C4-2B (cell line): Measurements from ENCODE around the gene APH1A.

Experiments
- H3K27ac ChIP-seq: fragments of 450-650 bp; 2 replicates; pipeline ENCODE4 v1.5.1; 2017
- ZFX ChIP-seq: fragments of 450-650 bp; IDR thresholded peaks from 2 replicates; pipeline ENCODE4 v1.6.1; 2017
- TF ChIP-seq, protein P1 (sequence below): fragments of 450-650 bp; conservative IDR thresholded peaks from 2 replicates; pipeline ENCODE4 v1.5.1; 2017; ENCODE audit warnings: mild to moderate bottlenecking

Gene APH1A

DNA sequence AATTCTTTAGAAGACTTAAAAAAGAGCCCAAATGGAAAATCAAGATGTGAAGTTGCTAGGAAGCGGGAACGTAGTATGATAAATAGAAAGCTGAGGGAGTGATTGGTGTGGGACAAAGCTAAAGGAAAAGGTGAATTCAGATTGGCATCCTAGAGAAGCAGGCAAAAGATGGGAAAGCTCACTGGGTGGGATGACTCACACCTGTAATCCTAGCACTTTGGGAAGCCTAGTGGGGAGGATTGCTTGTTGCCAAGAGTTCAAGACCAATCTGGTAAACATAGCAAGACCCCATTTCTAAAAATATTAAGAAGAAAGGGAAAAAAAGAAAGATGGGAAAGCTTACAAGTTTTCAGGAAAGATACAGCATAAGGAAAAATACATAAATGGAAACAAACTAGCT, 26.7 kb upstream of the APH1A start:
- H3K27ac ChIP-seq, result no peak overlapping the region
- TF ChIP-seq, protein P1, sequence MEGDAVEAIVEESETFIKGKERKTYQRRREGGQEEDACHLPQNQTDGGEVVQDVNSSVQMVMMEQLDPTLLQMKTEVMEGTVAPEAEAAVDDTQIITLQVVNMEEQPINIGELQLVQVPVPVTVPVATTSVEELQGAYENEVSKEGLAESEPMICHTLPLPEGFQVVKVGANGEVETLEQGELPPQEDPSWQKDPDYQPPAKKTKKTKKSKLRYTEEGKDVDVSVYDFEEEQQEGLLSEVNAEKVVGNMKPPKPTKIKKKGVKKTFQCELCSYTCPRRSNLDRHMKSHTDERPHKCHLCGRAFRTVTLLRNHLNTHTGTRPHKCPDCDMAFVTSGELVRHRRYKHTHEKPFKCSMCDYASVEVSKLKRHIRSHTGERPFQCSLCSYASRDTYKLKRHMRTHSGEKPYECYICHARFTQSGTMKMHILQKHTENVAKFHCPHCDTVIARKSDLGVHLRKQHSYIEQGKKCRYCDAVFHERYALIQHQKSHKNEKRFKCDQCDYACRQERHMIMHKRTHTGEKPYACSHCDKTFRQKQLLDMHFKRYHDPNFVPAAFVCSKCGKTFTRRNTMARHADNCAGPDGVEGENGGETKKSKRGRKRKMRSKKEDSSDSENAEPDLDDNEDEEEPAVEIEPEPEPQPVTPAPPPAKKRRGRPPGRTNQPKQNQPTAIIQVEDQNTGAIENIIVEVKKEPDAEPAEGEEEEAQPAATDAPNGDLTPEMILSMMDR, result no peak
- TF ChIP-seq ZFX, result no peak

DNA sequence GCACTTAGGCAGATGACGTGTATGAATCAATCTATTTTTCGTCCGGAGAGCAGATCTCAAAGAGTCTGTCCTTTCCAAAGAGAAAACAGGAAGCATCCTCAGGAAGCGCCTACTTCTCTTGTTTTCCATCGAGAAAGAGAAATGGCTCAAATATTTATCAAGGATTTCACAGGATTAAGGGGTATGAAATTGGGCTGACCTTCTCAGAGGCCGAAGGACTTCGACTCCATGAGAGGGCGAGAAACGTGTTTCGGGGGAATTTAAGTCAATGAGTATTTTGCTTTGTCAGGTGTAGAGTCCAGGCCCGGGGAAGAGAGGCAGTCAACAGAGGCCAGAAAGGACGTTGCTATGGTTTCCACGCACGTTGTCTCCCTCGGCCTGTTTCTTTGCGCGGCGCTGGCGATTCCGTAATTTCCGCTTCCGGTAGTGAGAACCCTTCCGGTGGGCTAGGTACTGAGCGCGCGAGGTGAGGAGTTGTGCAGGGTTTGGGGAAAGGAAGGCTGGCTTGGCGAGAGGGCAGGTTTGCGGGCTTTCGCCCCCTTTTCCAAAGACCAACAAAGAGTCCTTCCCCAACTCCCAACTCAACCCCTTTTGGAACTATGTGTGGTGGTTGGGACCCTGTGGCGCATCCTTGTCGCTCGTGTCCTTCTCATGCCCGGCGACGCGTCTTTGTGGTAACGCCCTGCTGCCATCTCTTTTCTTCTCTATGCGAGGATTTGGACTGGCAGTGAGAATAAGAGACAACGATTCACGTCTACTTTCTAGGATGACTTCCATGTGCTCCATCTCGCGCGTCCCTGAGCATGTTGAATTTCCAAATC, 24.8 kb upstream of the APH1A start, which contains the start of gene MRPS21:
TSS of gene MRPS21 (plus strand) at position 429 of the 821 bp plus-strand sequence. CDS start 506 bp downstream, outside the sequence.
- peak within 1 kb of the TSS; percentile 83 for H3K27ac ChIP-seq
- peak; percentile 37; the same call in 1 of the 2 replicates for TF ChIP-seq ZFX
- TF ChIP-seq, protein P1, result no peak

DNA sequence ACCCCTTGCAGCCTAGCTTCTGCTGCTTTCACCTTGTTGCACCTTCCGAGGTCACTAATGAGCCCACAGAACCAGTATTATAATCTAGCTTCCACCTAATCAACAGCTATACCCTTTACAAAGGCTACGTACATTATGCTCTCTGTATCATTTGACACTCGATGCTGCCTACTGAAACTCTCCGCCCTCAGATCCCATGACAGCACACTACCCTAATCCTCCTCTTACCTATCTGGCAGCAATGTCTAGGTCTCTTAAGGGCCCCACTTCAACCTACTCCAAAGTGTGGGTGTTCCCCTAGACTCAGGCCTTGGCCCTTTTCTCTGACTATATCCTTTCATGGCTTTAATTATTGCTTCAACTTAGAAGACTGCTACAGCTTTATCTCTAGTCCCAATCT, 20.0 kb upstream of the APH1A start:
- TF ChIP-seq, protein P1, result no peak
- no peak for TF ChIP-seq ZFX
- H3K27ac ChIP-seq, result no peak overlapping the region

DNA sequence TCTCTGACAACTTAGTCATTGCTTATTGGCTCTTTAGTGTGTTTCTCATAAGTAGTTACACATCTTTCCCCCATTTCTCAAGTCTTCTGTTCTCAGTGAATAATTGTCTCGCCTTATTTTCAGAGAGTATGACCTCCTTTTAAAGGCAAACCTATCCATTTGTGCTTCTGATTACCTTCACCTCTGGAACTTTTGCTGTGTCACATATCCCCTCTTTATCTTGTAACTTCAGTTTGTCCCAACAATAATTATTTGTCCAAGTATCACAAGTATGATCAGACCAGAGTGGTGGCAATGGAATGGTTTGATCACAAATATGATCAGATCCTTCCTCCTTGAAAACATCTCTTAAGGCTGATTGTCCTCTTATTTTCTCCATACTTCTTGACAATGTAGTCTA, 19.6 kb upstream of the APH1A start:
- H3K27ac ChIP-seq, result no peak overlapping the region
- TF ChIP-seq ZFX, result no peak
- TF ChIP-seq, protein P1, result no peak

DNA sequence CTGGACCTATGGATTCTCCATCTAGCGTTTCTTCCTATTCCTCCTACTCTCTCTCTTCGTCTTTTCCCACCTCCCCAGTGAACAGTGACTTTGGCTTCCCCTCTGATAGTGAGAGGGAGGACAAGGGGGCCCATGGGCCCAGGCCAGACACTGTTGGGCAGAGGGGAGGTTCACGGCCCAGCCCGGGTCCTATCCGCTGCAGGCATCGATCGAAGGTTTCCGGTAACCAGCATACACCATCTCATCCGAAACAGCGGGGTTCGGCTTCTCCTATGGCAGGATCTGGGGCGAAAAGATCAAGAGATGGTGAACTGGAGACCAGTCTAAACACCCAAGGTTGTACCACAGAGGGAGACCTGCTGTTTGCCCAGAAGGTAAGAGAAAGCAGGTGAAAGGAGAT, 14.4 kb upstream of the APH1A start:
- TF ChIP-seq ZFX, result no peak
- TF ChIP-seq, protein P1, result no peak
- H3K27ac ChIP-seq, result peak overlapping the region; percentile 71

DNA sequence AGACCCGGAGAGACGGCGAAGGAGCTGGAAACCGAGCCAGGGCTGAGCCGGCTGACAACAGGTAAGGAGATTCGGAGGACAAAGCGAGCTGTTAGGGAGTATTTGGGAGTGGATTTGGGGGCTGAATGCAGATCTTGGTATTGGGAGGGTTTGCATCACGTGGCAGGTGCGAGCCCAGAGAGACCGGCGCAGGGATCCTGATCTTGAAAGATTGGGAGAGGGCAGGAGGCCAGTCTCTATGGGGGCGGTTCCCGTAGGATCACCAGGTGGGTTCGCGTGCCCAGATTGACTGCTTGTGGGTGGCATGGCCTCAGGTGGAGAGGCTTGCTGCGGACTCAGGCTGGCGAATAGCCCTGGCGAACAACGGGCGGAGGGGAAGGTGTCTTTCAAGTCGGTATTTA, 13.7 kb upstream of the APH1A start:
- no peak for TF ChIP-seq ZFX
- TF ChIP-seq, protein P1, result no peak
- peak overlapping the region; percentile 71 for H3K27ac ChIP-seq

DNA sequence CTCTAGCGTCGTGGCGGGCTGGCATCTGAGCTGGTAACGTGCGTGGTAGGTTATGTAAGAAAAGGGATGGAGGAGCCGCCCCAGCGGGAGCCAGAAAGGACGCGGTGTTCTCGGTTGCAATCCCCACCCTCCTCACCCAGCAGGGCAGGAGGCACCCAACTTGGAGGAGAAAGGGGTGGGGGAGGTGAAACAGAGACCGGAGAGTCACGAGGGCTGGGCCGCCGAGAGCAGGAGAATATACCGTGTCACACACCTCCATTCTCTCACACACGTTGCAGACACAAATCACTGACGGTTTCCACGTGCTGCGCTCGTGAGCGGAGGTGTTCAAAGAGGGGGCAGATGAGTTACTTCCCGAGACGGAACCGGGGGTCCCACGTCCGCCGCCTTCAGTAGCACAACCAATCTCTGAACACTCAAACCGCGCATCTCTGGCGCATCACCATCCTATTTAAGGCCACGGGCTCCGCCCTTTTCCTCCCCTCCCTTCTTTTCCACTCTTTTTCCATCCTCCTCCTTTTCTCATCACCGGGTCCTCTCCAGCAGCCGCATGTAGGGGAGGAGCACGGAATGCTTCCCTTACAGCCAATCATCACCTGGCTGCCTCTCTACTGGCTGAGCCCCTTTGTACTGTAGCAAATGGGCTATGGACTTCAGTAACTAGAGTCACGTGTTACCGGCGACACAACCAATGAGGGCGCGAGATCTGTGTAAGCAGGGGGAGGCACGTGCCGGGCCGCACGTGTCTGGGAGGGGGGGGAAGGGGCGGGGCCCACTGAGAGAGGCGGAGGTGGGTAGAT, 13.1 kb upstream of the APH1A start, which contains the start of gene CIART:
TSS of gene CIART (plus strand) at position 797 of the 800 bp plus-strand sequence. CDS start 714 bp downstream, outside the sequence.
- H3K27ac ChIP-seq, result peak within 1 kb of the TSS; percentile 71
- TF ChIP-seq, protein P1, result no peak
- TF ChIP-seq ZFX, result no peak
